Measurements from ENCODE around the gene ZBTB7C.

Gene ZBTB7C

DNA sequence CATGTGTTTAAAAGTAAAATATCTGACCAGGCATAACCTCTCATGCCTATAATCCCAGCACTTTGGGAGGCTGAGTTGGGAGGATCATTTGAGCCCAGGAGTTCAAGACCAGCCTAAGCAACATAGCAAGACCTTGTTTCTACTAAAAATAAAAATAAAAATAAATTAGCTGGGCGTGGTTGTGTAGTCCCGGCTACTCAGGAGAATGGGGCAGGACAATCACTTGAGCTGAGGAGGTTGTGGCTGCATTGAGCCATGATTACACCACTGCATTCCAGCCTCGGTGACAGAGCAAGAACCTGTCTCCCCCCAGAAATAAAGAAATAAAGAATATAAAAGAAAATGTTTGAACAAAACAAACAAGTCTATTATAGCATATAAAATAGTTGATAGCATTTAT is 158.3 kb downstream of the ZBTB7C start:
- TF ChIP-seq, protein P1, sequence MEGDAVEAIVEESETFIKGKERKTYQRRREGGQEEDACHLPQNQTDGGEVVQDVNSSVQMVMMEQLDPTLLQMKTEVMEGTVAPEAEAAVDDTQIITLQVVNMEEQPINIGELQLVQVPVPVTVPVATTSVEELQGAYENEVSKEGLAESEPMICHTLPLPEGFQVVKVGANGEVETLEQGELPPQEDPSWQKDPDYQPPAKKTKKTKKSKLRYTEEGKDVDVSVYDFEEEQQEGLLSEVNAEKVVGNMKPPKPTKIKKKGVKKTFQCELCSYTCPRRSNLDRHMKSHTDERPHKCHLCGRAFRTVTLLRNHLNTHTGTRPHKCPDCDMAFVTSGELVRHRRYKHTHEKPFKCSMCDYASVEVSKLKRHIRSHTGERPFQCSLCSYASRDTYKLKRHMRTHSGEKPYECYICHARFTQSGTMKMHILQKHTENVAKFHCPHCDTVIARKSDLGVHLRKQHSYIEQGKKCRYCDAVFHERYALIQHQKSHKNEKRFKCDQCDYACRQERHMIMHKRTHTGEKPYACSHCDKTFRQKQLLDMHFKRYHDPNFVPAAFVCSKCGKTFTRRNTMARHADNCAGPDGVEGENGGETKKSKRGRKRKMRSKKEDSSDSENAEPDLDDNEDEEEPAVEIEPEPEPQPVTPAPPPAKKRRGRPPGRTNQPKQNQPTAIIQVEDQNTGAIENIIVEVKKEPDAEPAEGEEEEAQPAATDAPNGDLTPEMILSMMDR (conservative IDR thresholded peaks at IDR 0.05; ENCODE audit: low read length) = no peak
- DNase-seq (ENCODE audit: low read depth) = no peak
- H3K4me3 ChIP-seq (ENCODE audit: low read length) = no peak overlapping the region

DNA sequence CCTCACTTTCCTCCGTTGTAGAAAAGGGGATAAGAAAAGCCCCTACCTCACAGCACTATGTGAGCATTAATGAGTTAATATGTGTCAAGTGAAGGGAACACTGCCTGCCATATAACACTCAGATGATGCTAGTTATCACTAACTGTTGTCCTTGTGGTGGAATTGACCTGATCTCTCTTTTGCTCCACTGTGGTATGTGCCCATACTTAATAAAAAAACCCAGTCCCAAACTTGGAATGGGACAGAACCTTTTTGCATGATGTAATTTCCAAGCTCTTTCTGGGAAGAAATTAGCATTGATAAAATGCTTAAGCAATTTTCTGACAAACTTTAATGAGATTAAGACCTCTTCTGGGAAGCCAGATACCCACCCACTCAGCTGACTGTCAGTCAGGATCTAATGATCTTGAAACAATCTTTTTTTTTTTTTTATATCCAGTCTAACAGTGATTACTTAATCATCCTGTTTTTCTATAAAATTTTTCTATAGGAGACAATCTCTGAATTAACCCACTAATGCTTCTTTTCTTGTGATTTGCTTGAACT is 158.7 kb downstream of the ZBTB7C start:
- no peak for DNase-seq (ENCODE audit: low read depth)
- TF ChIP-seq, protein P1 (conservative IDR thresholded peaks at IDR 0.05; ENCODE audit: low read length) = no peak
- H3K4me3 ChIP-seq (ENCODE audit: low read length) = no peak overlapping the region

GRCh38 chr18:48249854-48250253 is 159.3 kb downstream of the ZBTB7C start:
- DNase-seq (ENCODE audit: low read depth) = no peak
- TF ChIP-seq, protein P1 (conservative IDR thresholded peaks at IDR 0.05; ENCODE audit: low read length) = no peak
- H3K4me3 ChIP-seq (ENCODE audit: low read length) = no peak overlapping the region

DNA sequence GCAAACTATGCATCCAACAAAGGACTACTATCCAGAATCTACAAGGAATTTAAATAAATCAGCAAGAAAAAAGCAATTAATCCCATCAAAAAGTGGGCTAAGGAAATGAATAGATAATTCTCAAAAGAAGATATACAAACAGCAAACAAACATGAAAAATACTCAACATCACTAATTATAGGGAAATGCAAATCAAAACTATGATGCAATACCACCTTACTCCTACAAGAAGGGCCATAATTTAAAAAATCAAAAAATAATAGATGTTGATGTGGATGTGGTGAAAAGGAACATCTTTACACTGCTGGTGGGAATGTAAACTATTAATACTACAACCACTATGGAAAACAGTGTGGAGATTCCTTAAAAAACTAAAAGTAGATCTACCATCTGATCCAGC is 164.7 kb downstream of the ZBTB7C start:
- no peak overlapping the region for H3K4me3 ChIP-seq (ENCODE audit: low read length)
- no peak for DNase-seq (ENCODE audit: low read depth)
- TF ChIP-seq, protein P1 (conservative IDR thresholded peaks at IDR 0.05; ENCODE audit: low read length) = no peak

- H3K4me3 ChIP-seq (ENCODE audit: low read length) = no peak overlapping the region
- DNase-seq (ENCODE audit: low read depth) = no peak
- TF ChIP-seq, protein P1 (conservative IDR thresholded peaks at IDR 0.05; ENCODE audit: low read length) = no peak
These were observed 170.5 kb downstream of the ZBTB7C start for GRCh38 chr18:48238636-48239035.

DNA sequence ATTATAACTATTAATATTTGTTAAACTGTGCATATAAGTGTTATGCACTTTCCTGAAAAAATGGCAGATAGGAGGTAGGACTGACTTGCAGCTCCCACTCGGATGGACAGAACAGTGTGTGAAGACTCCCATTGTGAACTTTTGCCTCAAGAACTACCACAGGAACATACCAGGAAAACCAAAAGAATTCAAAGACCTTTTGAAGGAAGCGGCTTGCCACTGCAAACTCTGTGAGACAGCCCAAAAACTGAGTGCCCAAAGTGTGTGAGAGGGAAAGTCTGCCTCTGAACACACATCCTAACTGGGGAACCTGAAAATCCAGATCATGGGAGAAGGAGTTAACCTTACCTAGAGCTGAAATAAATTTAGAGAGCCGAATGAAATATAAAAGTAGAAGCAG is 171.0 kb downstream of the ZBTB7C start:
- no peak for DNase-seq (ENCODE audit: low read depth)
- TF ChIP-seq, protein P1 (conservative IDR thresholded peaks at IDR 0.05; ENCODE audit: low read length) = no peak
- no peak overlapping the region for H3K4me3 ChIP-seq (ENCODE audit: low read length)

DNA sequence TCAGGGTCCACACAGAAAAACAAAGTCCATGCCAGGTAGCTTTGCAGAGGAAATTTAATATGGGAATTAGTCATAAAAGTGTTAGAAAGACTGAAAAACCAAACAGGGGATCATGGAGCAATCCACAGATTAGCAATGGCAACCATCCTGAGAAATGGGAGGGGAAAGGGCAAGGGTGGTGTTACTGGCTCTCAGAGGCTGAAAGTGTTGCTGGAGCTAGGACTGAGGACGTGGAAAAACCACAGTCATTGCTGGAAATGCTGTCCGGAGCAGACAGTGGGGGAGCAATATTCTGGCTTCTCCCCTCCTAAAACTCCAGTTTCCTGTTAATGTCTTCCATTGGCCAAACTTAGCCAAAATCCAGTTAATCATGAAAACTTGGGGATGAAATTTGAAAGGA is 172.4 kb downstream of the ZBTB7C start:
- TF ChIP-seq, protein P1 (conservative IDR thresholded peaks at IDR 0.05; ENCODE audit: low read length) = no peak
- no peak overlapping the region for H3K4me3 ChIP-seq (ENCODE audit: low read length)
- no peak for DNase-seq (ENCODE audit: low read depth)

Measured in AG10803 (cell line).